SK-N-SH treated with all-trans-retinoic acid at 6 μM for 48 hours (cell line): ENCODE measurements around the gene AMN.

ENCODE experiments used
- ATAC-seq: fragments of 200-7000 bp; cut with Tn5 transposase; 3 replicates; pipeline ENCODE4 v1.9.1; 2020; ENCODE audit warnings: mild to moderate bottlenecking, moderate library complexity
- BACH2 ChIP-seq: fragments of 250-450 bp; sonication (Bioruptor Pico); IDR thresholded peaks from 2 replicates; pipeline ENCODE4 v1.9.0; 2021; ENCODE audit warnings: mild to moderate bottlenecking, borderline replicate concordance
- CREB5 ChIP-seq: fragments of 250-450 bp; sonication (Bioruptor Pico); IDR thresholded peaks from 2 replicates; pipeline ENCODE4 v1.5.1; 2020; ENCODE audit warnings: low read depth, mild to moderate bottlenecking, moderate library complexity
- CSDC2 ChIP-seq: fragments of 250-450 bp; sonication (Bioruptor Pico); IDR thresholded peaks from 2 replicates; pipeline ENCODE4 v1.5.0; 2020; ENCODE audit warnings: mild to moderate bottlenecking, moderate library complexity
- ESRRG ChIP-seq: fragments of 250-450 bp; sonication (Bioruptor Pico); IDR thresholded peaks from 2 replicates; pipeline ENCODE4 v1.6.1; 2021; ENCODE audit warnings: mild to moderate bottlenecking
- OSR1 ChIP-seq: fragments of 250-450 bp; sonication (Bioruptor Pico); IDR thresholded peaks from 2 replicates; pipeline ENCODE4 v1.8.0; 2022; ENCODE audit warnings: moderate library complexity, mild to moderate bottlenecking, inconsistent platforms
- POU6F1 ChIP-seq: fragments of 250-450 bp; sonication (Bioruptor Pico); IDR thresholded peaks from 2 replicates; pipeline ENCODE4 v1.8.0; 2021; ENCODE audit warnings: low read depth, mild to moderate bottlenecking, moderate library complexity, borderline replicate concordance
- PPARA ChIP-seq: fragments of 250-450 bp; sonication (Bioruptor Pico); IDR thresholded peaks from 2 replicates; pipeline ENCODE4 v1.5.0; 2020; ENCODE audit warnings: mild to moderate bottlenecking, borderline replicate concordance
- RARB ChIP-seq: fragments of 250-450 bp; sonication (Bioruptor Pico); IDR thresholded peaks from 2 replicates; pipeline ENCODE4 v1.8.0; 2021; ENCODE audit warnings: mild to moderate bottlenecking, moderate library complexity
- SNAI2 ChIP-seq: fragments of 250-450 bp; sonication (Bioruptor Pico); IDR thresholded peaks from 2 replicates; pipeline ENCODE4 v1.5.0; 2020; ENCODE audit warnings: mild to moderate bottlenecking, moderate library complexity
- TCF4 ChIP-seq: fragments of 250-450 bp; sonication (Bioruptor Pico); IDR thresholded peaks from 2 replicates; pipeline ENCODE4 v1.8.0; 2021; ENCODE audit warnings: mild to moderate bottlenecking, moderate library complexity, borderline replicate concordance
- TOX ChIP-seq: fragments of 250-450 bp; sonication (Bioruptor Pico); IDR thresholded peaks from 2 replicates; pipeline ENCODE4 v1.8.0; 2021; ENCODE audit warnings: mild to moderate bottlenecking, moderate library complexity, borderline replicate concordance
- TSHZ2 ChIP-seq: fragments of 250-450 bp; sonication (Bioruptor Pico); IDR thresholded peaks from 2 replicates; pipeline ENCODE4 v1.5.0; 2020; ENCODE audit warnings: mild to moderate bottlenecking, moderate library complexity
- ZC3H10 ChIP-seq: fragments of 250-450 bp; sonication (Bioruptor Pico); IDR thresholded peaks from 2 replicates; pipeline ENCODE4 v1.5.1; 2021; ENCODE audit warnings: mild to moderate bottlenecking, moderate library complexity
- ZFP3 ChIP-seq: fragments of 250-450 bp; sonication (Bioruptor Pico); IDR thresholded peaks from 2 replicates; pipeline ENCODE4 v1.5.0; 2020; ENCODE audit warnings: mild to moderate bottlenecking, moderate library complexity
- ZFP30 ChIP-seq: fragments of 450-650 bp; formaldehyde crosslinking; IDR thresholded peaks from 2 replicates; pipeline ENCODE4 v1.5.0; 2022; ENCODE audit warnings: mild to moderate bottlenecking, moderate library complexity
- ZNF565 ChIP-seq: fragments of 450-650 bp; formaldehyde crosslinking; conservative IDR thresholded peaks from 2 replicates; pipeline ENCODE4 v1.5.0; 2020; ENCODE audit warnings: low read depth, mild to moderate bottlenecking, moderate library complexity
- ZNF70 ChIP-seq: fragments of 450-650 bp; formaldehyde crosslinking; IDR thresholded peaks from 2 replicates; pipeline ENCODE4 v1.5.0; 2020; ENCODE audit warnings: mild to moderate bottlenecking, moderate library complexity
- ZNF8 ChIP-seq: fragments of 450-650 bp; formaldehyde crosslinking; IDR thresholded peaks from 2 replicates; pipeline ENCODE4 v1.5.0; 2020; ENCODE audit warnings: mild to moderate bottlenecking, moderate library complexity
- TF ChIP-seq, protein P1 (sequence below): fragments of 250-450 bp; sonication (Bioruptor Pico); IDR thresholded peaks from 2 replicates; pipeline ENCODE4 v1.8.0; 2020; ENCODE audit warnings: mild to moderate bottlenecking, moderate library complexity, borderline replicate concordance
- TF ChIP-seq, protein P2 (sequence below): fragments of 250-450 bp; sonication (Bioruptor Pico); IDR thresholded peaks from 2 replicates; pipeline ENCODE4 v1.5.1; 2021; ENCODE audit warnings: mild to moderate bottlenecking, moderate library complexity

Gene AMN

DNA sequence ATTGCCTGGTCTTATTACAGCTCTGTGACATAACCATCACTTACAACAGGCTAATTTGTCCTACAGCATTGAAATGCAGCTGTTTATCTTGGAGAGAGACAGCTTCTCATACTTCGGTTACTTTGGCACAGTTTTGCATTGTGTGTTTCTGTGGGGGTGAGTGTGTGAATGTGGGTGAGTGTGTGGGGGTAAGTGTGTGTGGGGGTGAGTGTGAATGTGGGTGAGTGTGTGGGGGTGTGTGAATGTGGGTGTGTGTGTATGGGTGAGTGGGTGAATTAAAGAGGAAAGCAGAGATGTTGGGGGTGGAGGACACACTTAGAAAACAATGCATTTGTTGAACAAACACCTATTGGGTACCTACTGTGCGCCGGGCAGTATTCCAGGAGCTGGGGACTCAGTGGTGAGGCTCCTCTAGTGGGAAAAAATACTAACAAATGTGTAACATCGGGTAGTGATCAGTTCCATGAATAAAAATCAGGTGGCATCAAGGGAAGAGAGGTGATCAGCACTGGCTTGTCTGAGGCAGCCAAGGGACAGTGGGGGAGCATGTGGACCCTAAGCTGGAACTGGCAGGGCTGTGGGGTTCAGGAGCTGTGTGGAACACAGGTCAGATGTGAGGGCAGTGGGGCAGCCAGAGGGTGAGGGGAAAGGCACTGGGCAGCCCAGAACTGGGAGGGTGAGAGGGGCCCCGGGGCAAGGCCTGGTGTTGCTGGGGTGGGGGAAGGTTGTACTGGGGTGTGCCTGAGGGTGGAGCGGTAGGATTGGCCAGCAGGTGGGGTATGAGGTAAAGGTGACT, 44.1 kb upstream of the AMN start:
- ATAC-seq: no peak

DNA sequence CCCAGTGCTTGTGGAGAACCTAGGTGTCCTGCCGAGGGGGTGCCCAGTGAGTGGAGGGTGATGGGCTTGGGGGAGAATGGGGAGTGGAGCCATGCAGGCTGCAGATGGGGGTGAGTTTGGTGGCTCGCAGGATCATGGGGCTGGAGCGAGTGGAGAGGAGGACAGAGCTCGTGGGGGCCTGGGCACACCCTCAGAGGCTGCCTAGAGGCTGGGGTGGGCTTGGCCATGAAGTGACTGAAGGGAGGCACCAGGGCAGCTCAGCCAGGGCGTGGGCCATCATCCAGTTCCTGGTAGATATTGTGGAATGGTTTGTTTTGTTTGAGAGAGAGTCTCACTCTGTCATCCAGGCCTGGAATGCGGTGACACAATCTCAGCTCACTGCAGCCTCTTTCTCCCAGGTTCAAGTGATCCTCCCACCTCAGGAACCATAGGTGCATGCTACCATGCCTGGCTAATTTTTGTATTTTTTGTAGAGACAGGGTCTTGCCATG, 43.4 kb upstream of the AMN start:
- no peak for ATAC-seq
- TF ChIP-seq SNAI2 (no peak), BACH2 (no peak), CSDC2 (CRISPR knock-in tag) (no peak), PPARA (no peak), TCF4 (CRISPR knock-in tag) (no peak), TOX (CRISPR knock-in tag) (no peak), ZNF70 (CRISPR knock-in tag) (no peak), ZNF8 (CRISPR knock-in tag) (no peak), TSHZ2 (CRISPR knock-in tag) (no peak), CREB5 (CRISPR knock-in tag) (no peak), ESRRG (CRISPR knock-in tag) (no peak), ZFP3 (CRISPR knock-in tag) (no peak), ZFP30 (CRISPR knock-in tag) (no peak)

More for the DNA sequence above, 44.1 kb upstream of the AMN start:
- TF ChIP-seq ZNF565 (CRISPR knock-in tag) (no peak), ZFP30 (CRISPR knock-in tag) (no peak), ZFP3 (CRISPR knock-in tag) (no peak), BACH2 (no peak), SNAI2 (no peak), RARB (CRISPR knock-in tag) (no peak), ZC3H10 (CRISPR knock-in tag) (no peak), ZNF8 (CRISPR knock-in tag) (no peak), TSHZ2 (CRISPR knock-in tag) (no peak), PPARA (no peak), OSR1 (CRISPR knock-in tag) (no peak), CSDC2 (CRISPR knock-in tag) (no peak), POU6F1 (CRISPR knock-in tag) (no peak), TOX (CRISPR knock-in tag) (no peak)
- TF ChIP-seq, protein P1, sequence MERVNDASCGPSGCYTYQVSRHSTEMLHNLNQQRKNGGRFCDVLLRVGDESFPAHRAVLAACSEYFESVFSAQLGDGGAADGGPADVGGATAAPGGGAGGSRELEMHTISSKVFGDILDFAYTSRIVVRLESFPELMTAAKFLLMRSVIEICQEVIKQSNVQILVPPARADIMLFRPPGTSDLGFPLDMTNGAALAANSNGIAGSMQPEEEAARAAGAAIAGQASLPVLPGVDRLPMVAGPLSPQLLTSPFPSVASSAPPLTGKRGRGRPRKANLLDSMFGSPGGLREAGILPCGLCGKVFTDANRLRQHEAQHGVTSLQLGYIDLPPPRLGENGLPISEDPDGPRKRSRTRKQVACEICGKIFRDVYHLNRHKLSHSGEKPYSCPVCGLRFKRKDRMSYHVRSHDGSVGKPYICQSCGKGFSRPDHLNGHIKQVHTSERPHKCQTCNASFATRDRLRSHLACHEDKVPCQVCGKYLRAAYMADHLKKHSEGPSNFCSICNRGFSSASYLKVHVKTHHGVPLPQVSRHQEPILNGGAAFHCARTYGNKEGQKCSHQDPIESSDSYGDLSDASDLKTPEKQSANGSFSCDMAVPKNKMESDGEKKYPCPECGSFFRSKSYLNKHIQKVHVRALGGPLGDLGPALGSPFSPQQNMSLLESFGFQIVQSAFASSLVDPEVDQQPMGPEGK: no peak
- TF ChIP-seq, protein P2, sequence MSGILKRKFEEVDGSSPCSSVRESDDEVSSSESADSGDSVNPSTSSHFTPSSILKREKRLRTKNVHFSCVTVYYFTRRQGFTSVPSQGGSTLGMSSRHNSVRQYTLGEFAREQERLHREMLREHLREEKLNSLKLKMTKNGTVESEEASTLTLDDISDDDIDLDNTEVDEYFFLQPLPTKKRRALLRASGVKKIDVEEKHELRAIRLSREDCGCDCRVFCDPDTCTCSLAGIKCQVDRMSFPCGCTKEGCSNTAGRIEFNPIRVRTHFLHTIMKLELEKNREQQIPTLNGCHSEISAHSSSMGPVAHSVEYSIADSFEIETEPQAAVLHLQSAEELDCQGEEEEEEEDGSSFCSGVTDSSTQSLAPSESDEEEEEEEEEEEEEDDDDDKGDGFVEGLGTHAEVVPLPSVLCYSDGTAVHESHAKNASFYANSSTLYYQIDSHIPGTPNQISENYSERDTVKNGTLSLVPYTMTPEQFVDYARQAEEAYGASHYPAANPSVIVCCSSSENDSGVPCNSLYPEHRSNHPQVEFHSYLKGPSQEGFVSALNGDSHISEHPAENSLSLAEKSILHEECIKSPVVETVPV (CRISPR knock-in tag): no peak
